ENCODE data around the gene TMEM59L. TPM values are rescaled to one million over a fixed set of nuclear protein-coding genes. Genes with fewer than 3 reads are reported as not detected.
A peak's percentile ranks its signal among the peaks of the same experiment; 100 is the strongest.

Gene TMEM59L
- total RNA-seq: 4.9 to 6.4 TPM (median 4.9 TPM) in 3 replicates

DNA sequence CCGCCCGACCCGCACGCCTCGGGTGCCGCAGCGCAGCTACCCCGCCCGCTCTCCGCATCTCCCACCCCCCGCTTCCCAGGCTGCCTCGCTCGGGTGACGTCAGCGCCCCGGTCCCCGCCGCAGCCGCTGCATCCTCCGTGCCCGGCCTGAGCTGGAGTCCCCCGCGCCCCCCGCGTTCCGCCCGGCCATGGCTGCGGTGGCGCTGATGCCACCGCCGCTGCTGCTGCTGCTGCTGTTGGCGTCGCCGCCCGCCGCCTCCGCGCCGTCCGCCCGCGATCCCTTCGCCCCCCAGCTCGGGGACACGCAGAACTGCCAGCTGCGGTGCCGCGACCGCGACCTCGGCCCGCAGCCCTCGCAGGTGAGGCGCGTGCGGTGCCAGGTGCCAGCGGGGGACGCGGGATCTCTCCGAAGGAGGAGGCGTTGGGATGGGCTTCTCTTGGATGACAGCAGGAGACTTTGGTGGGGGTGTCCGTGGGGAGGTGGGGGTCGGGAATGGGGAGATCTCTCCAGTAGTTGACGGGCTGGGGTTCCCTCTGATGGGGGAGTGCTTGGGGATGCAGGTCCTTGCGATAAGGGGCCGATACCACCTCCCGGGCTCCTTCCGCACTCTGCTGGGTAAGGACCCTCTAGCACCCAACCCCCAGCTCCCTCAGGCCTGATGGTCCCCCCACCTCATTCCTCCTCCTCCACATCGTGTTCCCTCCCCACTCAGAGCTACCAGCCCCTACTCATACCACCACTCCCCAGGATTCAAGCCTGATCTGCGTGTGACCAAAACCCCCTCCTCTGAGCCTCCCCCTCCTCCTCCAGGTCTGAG, at the start of gene TMEM59L:
Gene TMEM59L, plus strand, starts transcription at position 99 of the 817 bp plus-strand sequence. Its CDS starts 89 bp downstream, at position 188.
- Mint-ChIP-seq H3K4me3 (peak within 1 kb of the TSS; percentile 65), H3K9me3 (peaks cover 8% of the 10 kb centered on the region), H3K36me3 (no peaks in the 10 kb centered on the region), H3K27ac (no peak within 1 kb of the TSS), H3K27me3 (ENCODE audit: low read depth) (peaks cover 84% of the 10 kb centered on the region), H3K4me1 (peaks cover 21% of the 10 kb centered on the region)
- TF ChIP-seq, protein P1, sequence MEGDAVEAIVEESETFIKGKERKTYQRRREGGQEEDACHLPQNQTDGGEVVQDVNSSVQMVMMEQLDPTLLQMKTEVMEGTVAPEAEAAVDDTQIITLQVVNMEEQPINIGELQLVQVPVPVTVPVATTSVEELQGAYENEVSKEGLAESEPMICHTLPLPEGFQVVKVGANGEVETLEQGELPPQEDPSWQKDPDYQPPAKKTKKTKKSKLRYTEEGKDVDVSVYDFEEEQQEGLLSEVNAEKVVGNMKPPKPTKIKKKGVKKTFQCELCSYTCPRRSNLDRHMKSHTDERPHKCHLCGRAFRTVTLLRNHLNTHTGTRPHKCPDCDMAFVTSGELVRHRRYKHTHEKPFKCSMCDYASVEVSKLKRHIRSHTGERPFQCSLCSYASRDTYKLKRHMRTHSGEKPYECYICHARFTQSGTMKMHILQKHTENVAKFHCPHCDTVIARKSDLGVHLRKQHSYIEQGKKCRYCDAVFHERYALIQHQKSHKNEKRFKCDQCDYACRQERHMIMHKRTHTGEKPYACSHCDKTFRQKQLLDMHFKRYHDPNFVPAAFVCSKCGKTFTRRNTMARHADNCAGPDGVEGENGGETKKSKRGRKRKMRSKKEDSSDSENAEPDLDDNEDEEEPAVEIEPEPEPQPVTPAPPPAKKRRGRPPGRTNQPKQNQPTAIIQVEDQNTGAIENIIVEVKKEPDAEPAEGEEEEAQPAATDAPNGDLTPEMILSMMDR (IDR thresholded peaks at IDR 0.05; ENCODE audit: unreplicated experiment): no peak
- DNase-seq (ENCODE audit: low spot score in 2 of 2, unreplicated experiment in 2 of 2): no peak

DNA sequence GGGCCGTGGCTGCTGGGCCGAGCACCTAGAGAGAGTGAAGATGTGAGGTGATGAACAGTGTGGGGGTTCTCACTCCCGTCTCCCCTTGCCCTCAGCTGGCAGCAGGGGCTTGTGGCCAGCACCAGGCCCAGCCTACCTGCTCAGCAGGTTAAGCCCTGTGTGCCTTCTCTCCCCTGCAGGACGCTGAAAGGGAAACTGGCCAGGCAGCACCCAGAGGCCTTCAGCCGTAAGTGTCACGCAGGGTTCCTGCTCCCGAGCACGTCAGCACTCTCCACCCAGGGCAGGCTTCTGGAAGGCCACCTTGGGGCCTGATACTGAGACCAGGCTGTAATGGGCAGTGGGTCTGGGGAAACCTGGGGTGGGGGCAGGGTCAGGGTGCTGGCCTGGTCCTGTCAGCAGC, 45.7 kb upstream of the TMEM59L start:
- Mint-ChIP-seq H3K27me3 (ENCODE audit: low read depth) (no peaks in the 10 kb centered on the region), H3K4me3 (no peak overlapping the region), H3K4me1 (peaks cover 4% of the 10 kb centered on the region), H3K9me3 (no peaks in the 10 kb centered on the region), H3K27ac (no peak overlapping the region), H3K36me3 (peaks cover 35% of the 10 kb centered on the region)
- no peak for DNase-seq (ENCODE audit: low spot score in 2 of 2, unreplicated experiment in 2 of 2)
- TF ChIP-seq, protein P1 (IDR thresholded peaks at IDR 0.05; ENCODE audit: unreplicated experiment): no peak

DNA sequence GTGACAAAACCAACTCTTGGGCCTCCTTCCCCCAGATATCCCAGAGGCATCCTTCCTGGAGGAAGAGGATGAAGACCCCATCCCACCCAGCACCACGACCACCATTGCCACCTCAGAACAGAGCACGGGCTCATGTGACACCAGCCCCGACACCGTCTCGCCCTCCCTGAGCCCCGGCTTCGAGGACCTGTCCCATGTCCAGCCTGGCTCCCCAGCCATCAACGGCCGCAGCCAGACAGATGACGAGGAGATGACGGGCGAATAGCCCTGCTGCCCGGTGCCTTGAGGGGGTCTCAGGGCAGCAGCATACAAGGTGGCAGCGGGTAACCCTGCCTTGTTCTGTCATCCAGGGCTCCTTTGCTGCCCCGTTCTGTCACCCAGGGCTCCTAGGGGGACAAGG, 44.3 kb upstream of the TMEM59L start:
- no peak for DNase-seq (ENCODE audit: low spot score in 2 of 2, unreplicated experiment in 2 of 2)
- Mint-ChIP-seq H3K27ac (no peak overlapping the region), H3K4me3 (no peak overlapping the region), H3K27me3 (ENCODE audit: low read depth) (no peaks in the 10 kb centered on the region), H3K9me3 (no peaks in the 10 kb centered on the region), H3K36me3 (peaks cover 37% of the 10 kb centered on the region), H3K4me1 (peaks cover 16% of the 10 kb centered on the region)
- TF ChIP-seq, protein P1 (IDR thresholded peaks at IDR 0.05; ENCODE audit: unreplicated experiment): no peak

DNA sequence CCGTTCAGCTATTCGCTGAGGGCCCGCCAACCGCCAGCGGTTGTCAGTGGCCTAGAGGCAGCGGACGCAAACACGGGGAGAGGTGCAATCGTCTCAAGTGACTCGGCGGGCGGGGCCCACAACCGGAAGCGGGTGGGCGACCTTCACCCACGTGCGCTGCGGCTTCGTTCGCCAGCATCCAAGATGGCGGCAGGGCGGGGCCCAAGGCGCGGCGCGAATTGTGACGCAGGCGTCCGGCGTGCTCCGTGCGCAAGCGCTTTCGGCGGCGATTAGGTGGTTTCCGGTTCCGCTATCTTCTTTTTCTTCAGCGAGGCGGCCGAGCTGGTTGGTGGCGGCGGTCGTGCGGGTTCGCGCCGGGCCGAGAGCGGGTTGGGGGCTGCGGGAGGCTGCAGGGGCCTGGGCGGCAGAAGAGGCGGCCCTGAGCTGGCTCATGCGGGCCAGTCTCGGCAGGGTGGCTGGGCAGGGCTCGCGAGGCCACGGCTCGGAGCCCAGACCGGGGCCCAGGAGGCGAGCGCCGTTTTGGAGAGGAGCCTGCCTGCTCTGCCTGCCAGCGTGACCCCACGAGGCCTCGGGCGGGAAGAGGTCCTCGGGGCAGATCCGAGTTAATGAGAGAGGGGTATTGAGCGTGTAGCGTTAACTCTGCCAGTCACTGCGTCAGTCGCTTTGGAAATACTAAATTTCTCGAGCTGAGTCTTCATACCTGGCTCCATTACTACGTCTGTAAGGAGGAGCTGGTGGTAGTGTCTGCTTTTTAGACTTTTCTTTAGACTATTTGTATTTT, 40.9 kb upstream of the TMEM59L start, which contains the start of gene UBA52:
Gene UBA52, plus strand, starts transcription at position 294 of the 781 bp plus-strand sequence. CDS start 1,444 bp downstream, outside the sequence.
- H3K36me3 Mint-ChIP-seq: peaks cover 38% of the 10 kb centered on the region
- no peaks in the 10 kb centered on the region for H3K27me3 Mint-ChIP-seq (ENCODE audit: low read depth)
- H3K9me3 Mint-ChIP-seq: no peaks in the 10 kb centered on the region
- H3K4me3 Mint-ChIP-seq: peak within 1 kb of the TSS; percentile 89
- DNase-seq (ENCODE audit: low spot score in 2 of 2, unreplicated experiment in 2 of 2): peak; percentile 97 to 99
- TF ChIP-seq, protein P1 (IDR thresholded peaks at IDR 0.05; ENCODE audit: unreplicated experiment): no peak
- peak within 1 kb of the TSS; percentile 98 for H3K27ac Mint-ChIP-seq
- H3K4me1 Mint-ChIP-seq: peaks cover 16% of the 10 kb centered on the region

DNA sequence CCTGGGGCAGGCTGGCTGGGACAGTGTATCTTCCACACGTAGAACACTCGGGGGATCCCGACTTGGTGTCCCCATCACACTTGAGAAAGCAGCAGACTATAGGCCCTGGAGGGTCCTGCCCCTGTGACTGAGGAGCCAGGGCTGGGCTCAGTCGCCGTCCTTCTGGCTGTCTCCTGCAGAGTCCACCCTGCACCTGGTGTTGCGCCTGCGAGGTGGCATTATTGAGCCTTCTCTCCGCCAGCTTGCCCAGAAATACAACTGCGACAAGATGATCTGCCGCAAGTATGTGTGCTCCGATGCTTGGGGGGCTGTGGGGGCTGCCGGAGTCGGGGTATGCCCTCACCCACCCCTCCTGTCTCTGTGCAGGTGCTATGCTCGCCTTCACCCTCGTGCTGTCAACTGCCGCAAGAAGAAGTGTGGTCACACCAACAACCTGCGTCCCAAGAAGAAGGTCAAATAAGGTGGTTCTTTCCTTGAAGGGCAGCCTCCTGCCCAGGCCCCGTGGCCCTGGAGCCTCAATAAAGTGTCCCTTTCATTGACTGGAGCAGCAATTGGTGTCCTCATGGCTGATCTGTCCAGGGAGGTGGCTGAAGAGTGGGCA, 37.9 kb upstream of the TMEM59L start:
- DNase-seq (ENCODE audit: low spot score in 2 of 2, unreplicated experiment in 2 of 2): no peak
- peak overlapping the region; percentile 43 for H3K27ac Mint-ChIP-seq
- peaks cover 16% of the 10 kb centered on the region for H3K4me1 Mint-ChIP-seq
- TF ChIP-seq, protein P1 (IDR thresholded peaks at IDR 0.05; ENCODE audit: unreplicated experiment): no peak
- no peaks in the 10 kb centered on the region for H3K9me3 Mint-ChIP-seq
- H3K4me3 Mint-ChIP-seq: no peak overlapping the region
- H3K27me3 Mint-ChIP-seq (ENCODE audit: low read depth): no peaks in the 10 kb centered on the region
- peaks cover 21% of the 10 kb centered on the region for H3K36me3 Mint-ChIP-seq

Measured in mesothelial cell of epicardium (in vitro differentiated cells).